Natural killer cell (primary cell): Measurements from ENCODE around the gene KRTAP6-1. TPM values are rescaled to one million over a fixed set of nuclear protein-coding genes. Genes with fewer than 3 reads are reported as not detected.

Experiments
- ATAC-seq, 3 donors: fragments of 150-1000 bp in 2 of 3; fragments of 200-7000 bp in 1 of 3; cut with Tn5 transposase; 1 replicate in 1 of 3; 2 replicates in 2 of 3; pipeline ENCODE4 v1.10.0; 2021; ENCODE audit warnings: mild to moderate bottlenecking in 2 of 3, moderate library complexity in 2 of 3
- DNase-seq, 2 donors: peaks; one replicate each; pipeline versions ENCODE4 v3.0.0 to v3.0.0-alpha.2; 2013 to 2021; ENCODE audit warnings: mixed read lengths in 1 of 2
- H3K27ac ChIP-seq: one replicate; pipeline ENCODE4 v1.5.1; 2013; ENCODE audit warnings: mild to moderate bottlenecking, low read length
- H3K27me3 ChIP-seq: one replicate; pipeline ENCODE4 v1.6.1; 2013; ENCODE audit warnings: low read length; ENCODE audit not compliant: control insufficient read depth, insufficient read depth
- H3K36me3 ChIP-seq: one replicate; pipeline ENCODE4 v1.6.1; 2013; ENCODE audit warnings: low read length; ENCODE audit not compliant: control insufficient read depth, insufficient read depth
- H3K4me1 ChIP-seq: one replicate; pipeline ENCODE4 v1.6.1; 2013; ENCODE audit warnings: low read length; ENCODE audit not compliant: control insufficient read depth, insufficient read depth
- H3K4me3 ChIP-seq: one replicate; pipeline ENCODE4 v1.5.1; 2013; ENCODE audit warnings: low read length
- H3K9me3 ChIP-seq: one replicate; pipeline ENCODE4 v1.6.1; 2013; ENCODE audit warnings: low read length; ENCODE audit not compliant: control insufficient read depth, insufficient read depth
- H3K27ac Mint-ChIP-seq, 2 donors: one replicate each; pipeline ENCODE4 v1.8.0; 2022; ENCODE audit warnings: mild to moderate bottlenecking in 2 of 2, mixed read lengths in 2 of 2, moderate library complexity in 1 of 2
- H3K27me3 Mint-ChIP-seq, 2 donors: one replicate each; pipeline ENCODE4 v1.8.0; 2022; ENCODE audit warnings: low read depth in 2 of 2, mixed read lengths in 2 of 2
- H3K36me3 Mint-ChIP-seq: one replicate; pipeline ENCODE4 v1.8.0; 2022; ENCODE audit warnings: mixed read lengths
- H3K4me1 Mint-ChIP-seq, 2 donors: one replicate each; pipeline ENCODE4 v1.8.0; 2022; ENCODE audit warnings: mixed read lengths in 2 of 2
- H3K4me3 Mint-ChIP-seq: one replicate; pipeline ENCODE4 v1.8.0; 2022; ENCODE audit warnings: mild to moderate bottlenecking, moderate library complexity, mixed read lengths
- H3K9me3 Mint-ChIP-seq, 2 donors: one replicate each; pipeline ENCODE4 v1.8.0; 2022; ENCODE audit warnings: mixed read lengths in 2 of 2
- WGBS: methylation state at CpG from one replicate; pipeline ENCODE4 v1.1.7; 2013; ENCODE audit warnings: missing lambda C conversion rate; ENCODE audit not compliant: insufficient coverage; 5-methylcytosine and 5-hydroxymethylcytosine counted together
- intact Hi-C: fragments of 100-400 bp; cut with micrococcal nuclease; formaldehyde crosslinking; loops from one replicate; pipeline ENCODE4 v1.14.2; 2022
- total RNA-seq, 4 donors: library from RNA; stranded (reverse); fragments of 120-200 nt in 1 of 4; gene quantifications; one replicate each; pipeline versions ENCODE4 v1.2.3 to v1.2.4, GENCODE V29; 2013 to 2022
- TF ChIP-seq, protein P1 (sequence below): fragments of 200-600 bp; IDR thresholded peaks from one replicate; pipeline ENCODE4 v1.8.0; 2022; ENCODE audit warnings: antibody characterized with exemption

KRTAP6-1 gene
- total RNA-seq, 3 donors from 2014 or later (not counting 1 experiment from before 2014, with no cell fraction given), result not detected

DNA sequence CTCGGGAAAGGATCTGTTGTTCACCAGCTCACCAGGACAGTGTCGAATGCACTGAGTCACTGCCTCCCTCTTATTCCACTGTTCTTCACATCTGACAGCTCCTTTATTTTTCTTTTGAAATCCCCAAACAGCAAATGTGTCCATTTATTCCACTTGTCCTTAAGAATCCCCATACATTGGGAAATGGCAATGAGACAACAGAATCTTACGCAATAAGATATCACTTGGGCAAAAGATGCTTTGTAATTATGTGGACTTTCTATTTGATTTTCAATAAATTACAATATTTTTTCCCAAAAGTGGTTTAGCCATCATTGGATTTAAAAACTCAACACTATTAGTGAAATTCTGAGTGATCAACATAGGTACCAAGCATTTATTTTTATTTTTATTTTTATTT, 25.0 kb upstream of the KRTAP6-1 start:
- H3K4me1 ChIP-seq, result no peaks in the 10 kb centered on the region
- no peak for DNase-seq
- no peak overlapping the region for H3K4me3 Mint-ChIP-seq
- TF ChIP-seq, protein P1, sequence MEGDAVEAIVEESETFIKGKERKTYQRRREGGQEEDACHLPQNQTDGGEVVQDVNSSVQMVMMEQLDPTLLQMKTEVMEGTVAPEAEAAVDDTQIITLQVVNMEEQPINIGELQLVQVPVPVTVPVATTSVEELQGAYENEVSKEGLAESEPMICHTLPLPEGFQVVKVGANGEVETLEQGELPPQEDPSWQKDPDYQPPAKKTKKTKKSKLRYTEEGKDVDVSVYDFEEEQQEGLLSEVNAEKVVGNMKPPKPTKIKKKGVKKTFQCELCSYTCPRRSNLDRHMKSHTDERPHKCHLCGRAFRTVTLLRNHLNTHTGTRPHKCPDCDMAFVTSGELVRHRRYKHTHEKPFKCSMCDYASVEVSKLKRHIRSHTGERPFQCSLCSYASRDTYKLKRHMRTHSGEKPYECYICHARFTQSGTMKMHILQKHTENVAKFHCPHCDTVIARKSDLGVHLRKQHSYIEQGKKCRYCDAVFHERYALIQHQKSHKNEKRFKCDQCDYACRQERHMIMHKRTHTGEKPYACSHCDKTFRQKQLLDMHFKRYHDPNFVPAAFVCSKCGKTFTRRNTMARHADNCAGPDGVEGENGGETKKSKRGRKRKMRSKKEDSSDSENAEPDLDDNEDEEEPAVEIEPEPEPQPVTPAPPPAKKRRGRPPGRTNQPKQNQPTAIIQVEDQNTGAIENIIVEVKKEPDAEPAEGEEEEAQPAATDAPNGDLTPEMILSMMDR, result no peak
- no peak overlapping the region for H3K27ac Mint-ChIP-seq
- no peaks in the 10 kb centered on the region for H3K4me1 Mint-ChIP-seq
- no peaks in the 10 kb centered on the region for H3K9me3 ChIP-seq
- intact Hi-C loops, result no loop called here
- H3K27me3 ChIP-seq, result no peaks in the 10 kb centered on the region
- no peak overlapping the region for H3K27ac ChIP-seq
- H3K36me3 ChIP-seq, result no peaks in the 10 kb centered on the region
- peaks cover 13 to 15% of the 10 kb centered on the region in 2 donors for H3K9me3 Mint-ChIP-seq
- H3K36me3 Mint-ChIP-seq, result no peaks in the 10 kb centered on the region
- no peak overlapping the region for H3K4me3 ChIP-seq
- H3K27me3 Mint-ChIP-seq, result no peaks in the 10 kb centered on the region
- WGBS, result 84% methylated on average over 2 of the region's 3 CpGs
- no peak for ATAC-seq

DNA sequence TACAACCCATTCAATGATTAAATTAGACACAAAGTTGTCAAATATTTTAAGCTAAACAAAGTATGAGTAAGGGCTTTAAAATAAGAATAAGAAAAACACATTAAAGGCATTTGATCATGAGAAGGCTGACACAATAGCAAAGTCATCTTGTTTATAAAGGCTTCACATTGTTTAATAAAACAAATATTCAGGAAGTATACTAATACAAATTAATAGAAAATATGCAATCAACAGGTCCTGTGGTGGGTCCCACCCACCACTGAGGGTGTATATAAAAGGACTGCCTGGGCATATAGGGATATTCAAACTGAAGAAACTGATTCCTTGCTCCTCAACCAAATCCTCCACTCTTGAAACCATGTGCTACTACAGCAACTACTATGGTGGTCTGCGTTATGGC, 21.2 kb upstream of the KRTAP6-1 start, which contains the start of gene KRTAP20-2:
KRTAP20-2 (plus strand) TSS at position 301 of the 400 bp plus-strand sequence; CDS start at position 359, 58 bp downstream.
- Mint-ChIP-seq H3K4me1 (no peaks in the 10 kb centered on the region), H3K27ac (no peak within 1 kb of the TSS), H3K4me3 (no peak within 1 kb of the TSS), H3K27me3 (no peaks in the 10 kb centered on the region), H3K36me3 (no peaks in the 10 kb centered on the region), H3K9me3 (peaks cover 13 to 17% of the 10 kb centered on the region in 2 donors)
- no peak for DNase-seq
- Histone ChIP-seq H3K27me3 (no peaks in the 10 kb centered on the region), H3K4me3 (no peak within 1 kb of the TSS), H3K36me3 (no peaks in the 10 kb centered on the region), H3K9me3 (no peaks in the 10 kb centered on the region), H3K4me1 (no peaks in the 10 kb centered on the region), H3K27ac (no peak within 1 kb of the TSS)
- WGBS, result 100% methylated on average over 1 of the region's 1 CpG
- intact Hi-C loops, result no loop called here
- no peak for ATAC-seq
- TF ChIP-seq, protein P1, result no peak

DNA sequence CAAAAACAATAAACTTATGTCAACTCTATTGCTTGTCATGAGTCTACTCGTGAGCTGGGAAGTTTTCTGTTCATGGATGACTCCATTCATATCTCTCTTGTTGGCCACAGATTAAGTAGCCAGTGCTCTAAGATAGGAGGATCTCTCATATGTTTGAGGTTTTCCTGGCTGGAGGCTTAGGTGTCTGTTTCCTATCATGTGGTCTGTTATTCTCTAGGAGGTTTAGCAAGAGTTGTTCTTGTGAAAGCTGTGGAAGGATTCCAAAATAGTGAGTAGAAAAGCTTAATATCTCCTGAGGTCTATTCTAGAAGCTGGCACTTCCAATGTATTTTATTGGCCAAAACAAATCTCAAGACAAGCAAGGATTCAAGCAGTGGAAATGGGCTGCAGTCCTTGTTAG, 15.5 kb upstream of the KRTAP6-1 start:
- H3K9me3 ChIP-seq, result peaks cover 10% of the 10 kb centered on the region
- no peaks in the 10 kb centered on the region for H3K27me3 ChIP-seq
- H3K27me3 Mint-ChIP-seq, result no peaks in the 10 kb centered on the region
- H3K27ac ChIP-seq, result no peak overlapping the region
- 88% methylated on average over 1 of the region's 1 CpG for WGBS
- no peaks in the 10 kb centered on the region for H3K36me3 ChIP-seq
- H3K4me3 ChIP-seq, result no peak overlapping the region
- no peak overlapping the region for H3K27ac Mint-ChIP-seq
- H3K4me1 ChIP-seq, result no peaks in the 10 kb centered on the region
- H3K4me1 Mint-ChIP-seq, result no peaks in the 10 kb centered on the region
- H3K36me3 Mint-ChIP-seq, result peaks cover 9% of the 10 kb centered on the region
- intact Hi-C loops, result no loop called here
- TF ChIP-seq, protein P1, result no peak
- peaks cover 10 to 13% of the 10 kb centered on the region in 2 donors for H3K9me3 Mint-ChIP-seq
- no peak overlapping the region for H3K4me3 Mint-ChIP-seq
- ATAC-seq (no peak), DNase-seq (no peak)

DNA sequence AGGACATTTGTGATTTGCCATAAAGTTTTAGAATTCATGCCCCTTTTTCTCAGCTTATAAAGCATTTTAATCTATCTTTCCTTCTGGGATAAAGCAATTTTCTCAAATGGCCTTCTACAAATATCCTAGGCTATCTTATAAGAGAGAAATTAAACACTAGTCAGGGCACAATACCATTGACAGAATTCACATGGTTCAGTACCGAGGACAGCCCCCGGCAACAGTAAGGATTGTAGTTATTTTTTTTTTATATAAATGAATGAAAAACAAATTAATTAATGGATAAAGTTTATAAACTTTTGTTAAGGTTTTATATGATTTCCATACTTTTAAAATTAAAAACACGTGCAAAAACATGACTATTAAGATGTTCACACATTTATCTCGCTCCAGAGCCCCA, 14.4 kb upstream of the KRTAP6-1 start:
- H3K27me3 ChIP-seq, result no peaks in the 10 kb centered on the region

More for the DNA sequence above, 14.4 kb upstream of the KRTAP6-1 start:
- Histone ChIP-seq H3K9me3 (peaks cover 16% of the 10 kb centered on the region), H3K27ac (no peak overlapping the region), H3K4me1 (no peaks in the 10 kb centered on the region), H3K36me3 (no peaks in the 10 kb centered on the region), H3K4me3 (no peak overlapping the region)
- TF ChIP-seq, protein P1, result no peak
- WGBS, result 71% methylated on average over 1 of the region's 4 CpGs
- Mint-ChIP-seq H3K27ac (no peak overlapping the region), H3K4me1 (no peaks in the 10 kb centered on the region), H3K27me3 (no peaks in the 10 kb centered on the region), H3K9me3 (peaks cover 10 to 13% of the 10 kb centered on the region in 2 donors), H3K4me3 (no peak overlapping the region), H3K36me3 (peaks cover 9% of the 10 kb centered on the region)
- ATAC-seq, result no peak
- intact Hi-C loops, result no loop called here
- DNase-seq, result no peak
